Trophoblast cell (in vitro differentiated cells and primary cell): Measurements from ENCODE around the gene RPF1. TPM values are rescaled to one million over a fixed set of nuclear protein-coding genes. Genes with fewer than 3 reads are reported as not detected.

Source experiments
- DNase-seq, 2 donors: peaks; one replicate each; pipeline ENCODE4 v3.0.0-alpha.2; 2016
- H2AFZ ChIP-seq: 2 replicates; pipeline ENCODE4 v1.6.1; 2013; ENCODE audit warnings: low read length, moderate library complexity, mild to moderate bottlenecking; ENCODE audit not compliant: insufficient read depth, poor library complexity
- H2AK5ac ChIP-seq: 2 replicates; pipeline ENCODE4 v1.6.1; 2013; ENCODE audit warnings: mild to moderate bottlenecking, low read length
- H2BK120ac ChIP-seq: 2 replicates; pipeline ENCODE4 v1.6.1; 2013; ENCODE audit warnings: low read length, mild to moderate bottlenecking, moderate library complexity; ENCODE audit not compliant: insufficient read depth, poor library complexity
- H2BK12ac ChIP-seq: 2 replicates; pipeline ENCODE4 v1.6.1; 2013; ENCODE audit warnings: mild to moderate bottlenecking, low read length, moderate library complexity
- H2BK5ac ChIP-seq: 2 replicates; pipeline ENCODE4 v1.6.1; 2013; ENCODE audit warnings: low read length, low read depth, moderate library complexity, mild to moderate bottlenecking; ENCODE audit not compliant: poor library complexity
- H3K14ac ChIP-seq: 2 replicates; pipeline ENCODE4 v1.6.1; 2013; ENCODE audit warnings: mild to moderate bottlenecking, low read length
- H3K18ac ChIP-seq: 2 replicates; pipeline ENCODE4 v1.6.1; 2013; ENCODE audit warnings: mild to moderate bottlenecking, low read length
- H3K23ac ChIP-seq: 2 replicates; pipeline ENCODE4 v1.6.1; 2013; ENCODE audit warnings: low read length
- H3K27ac ChIP-seq: 2 replicates; pipeline ENCODE4 v1.5.1; 2013; ENCODE audit warnings: low read depth, mild to moderate bottlenecking, inconsistent platforms, low read length, moderate library complexity
- H3K27me3 ChIP-seq: 2 replicates; pipeline ENCODE4 v1.6.1; 2013; ENCODE audit warnings: inconsistent platforms, mild to moderate bottlenecking, low read length, moderate library complexity; ENCODE audit not compliant: insufficient read depth
- H3K36me3 ChIP-seq, 2 experiments: 1 replicate in 1 of 2; 2 replicates in 1 of 2; pipeline ENCODE4 v1.6.1; 2013; ENCODE audit warnings: low read length in 2 of 2, mild to moderate bottlenecking in 2 of 2, moderate library complexity in 1 of 2; ENCODE audit not compliant: insufficient read depth in 2 of 2, control insufficient read depth in 1 of 2
- H3K4ac ChIP-seq: 2 replicates; pipeline ENCODE4 v1.6.1; 2013; ENCODE audit warnings: low read depth, mild to moderate bottlenecking, low read length, moderate library complexity
- H3K4me1 ChIP-seq, 2 experiments: 1 replicate in 1 of 2; 2 replicates in 1 of 2; pipeline ENCODE4 v1.6.1; 2013; ENCODE audit warnings: low read length in 2 of 2, mild to moderate bottlenecking in 2 of 2, moderate library complexity in 1 of 2; ENCODE audit not compliant: insufficient read depth in 2 of 2, control insufficient read depth in 1 of 2
- H3K4me2 ChIP-seq: 2 replicates; pipeline ENCODE4 v1.6.1; 2013; ENCODE audit warnings: inconsistent platforms, mild to moderate bottlenecking, low read length, moderate library complexity
- H3K4me3 ChIP-seq: 2 replicates; pipeline ENCODE4 v1.5.1; 2013; ENCODE audit warnings: mild to moderate bottlenecking, low read depth, low read length, inconsistent platforms
- H3K79me1 ChIP-seq: one replicate; pipeline ENCODE4 v1.6.1; 2013; ENCODE audit warnings: low read length
- H3K79me2 ChIP-seq: 2 replicates; pipeline ENCODE4 v1.6.1; 2013; ENCODE audit warnings: low read length, mild to moderate bottlenecking; ENCODE audit not compliant: control insufficient read depth, insufficient read depth, poor library complexity
- H3K9ac ChIP-seq: 2 replicates; pipeline ENCODE4 v1.6.1; 2013; ENCODE audit warnings: mild to moderate bottlenecking, low read length
- H3K9me3 ChIP-seq: 2 replicates; pipeline ENCODE4 v1.6.1; 2013; ENCODE audit warnings: low read depth, mild to moderate bottlenecking, control low read depth, inconsistent platforms, low read length; ENCODE audit not compliant: insufficient read depth
- H4K12ac ChIP-seq: 2 replicates; pipeline ENCODE4 v1.6.1; 2013; ENCODE audit warnings: low read depth, mild to moderate bottlenecking, low read length, moderate library complexity
- H4K8ac ChIP-seq: 2 replicates; pipeline ENCODE4 v1.6.1; 2013; ENCODE audit warnings: low read depth, mild to moderate bottlenecking, low read length, moderate library complexity
- H4K91ac ChIP-seq: one replicate; pipeline ENCODE4 v1.6.1; 2013; ENCODE audit warnings: low read depth, mild to moderate bottlenecking, low read length, moderate library complexity
- WGBS: extraction: QIAGEN DNeasy Blood & Tissue Kit; methylation state at CpG from one replicate; pipeline ENCODE4 v1.1.7; 2013; ENCODE audit warnings: missing lambda C conversion rate; ENCODE audit not compliant: insufficient read length, insufficient coverage; ENCODE audit errors: extremely low coverage; 5-methylcytosine and 5-hydroxymethylcytosine counted together
- polyA plus RNA-seq: library from polyadenylated mRNA; stranded (reverse); fragments of 200-250 nt; gene quantifications from 2 replicates; pipeline ENCODE4 v1.2.3, GENCODE V29; 2013

The RPF1 gene
- 43.8 and 44.8 TPM in 2 replicates for polyA plus RNA-seq

DNA sequence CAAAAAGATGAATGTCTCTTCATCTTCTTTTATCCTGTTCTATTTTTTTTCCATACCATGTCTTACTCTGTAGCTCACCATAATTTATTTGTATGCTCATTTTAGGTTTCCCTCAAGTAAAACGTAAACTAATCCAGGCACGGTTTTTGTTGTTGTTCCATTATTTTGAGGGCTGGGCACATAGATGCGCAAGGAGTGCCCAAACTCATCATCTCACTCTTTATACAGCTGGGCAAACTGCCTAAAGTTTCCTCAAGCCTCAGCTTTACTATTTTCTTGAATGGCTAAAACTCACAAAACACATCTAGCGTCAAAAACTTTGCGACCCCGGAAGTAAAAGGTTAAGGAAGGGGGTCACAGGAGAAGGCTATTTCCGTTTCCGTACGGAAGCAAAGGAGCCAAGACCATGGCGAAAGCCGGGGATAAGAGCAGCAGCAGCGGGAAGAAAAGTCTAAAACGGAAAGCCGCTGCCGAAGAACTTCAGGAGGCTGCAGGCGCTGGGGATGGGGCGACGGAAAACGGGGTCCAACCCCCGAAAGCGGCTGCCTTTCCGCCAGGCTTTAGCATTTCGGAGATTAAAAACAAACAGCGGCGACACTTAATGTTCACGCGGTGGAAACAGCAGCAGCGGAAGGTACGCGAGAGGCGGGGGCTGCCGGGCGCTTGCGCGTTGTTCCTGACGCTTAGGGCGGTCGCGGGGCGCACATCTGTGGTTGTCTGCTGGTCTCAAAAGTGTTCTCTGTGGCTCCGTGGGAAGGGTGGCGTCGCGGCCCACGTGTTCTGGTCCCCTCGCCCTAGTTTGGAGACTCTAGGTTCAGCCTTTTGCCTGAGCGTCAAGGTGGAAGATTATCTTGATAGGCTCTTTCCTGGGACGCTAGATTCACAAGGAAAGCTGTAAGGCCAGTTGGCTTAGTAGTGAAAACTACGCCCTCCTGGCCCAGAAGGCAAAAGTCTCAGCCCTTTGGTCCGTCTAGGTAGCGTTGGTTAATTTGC lies at the start of gene RPF1:
Gene RPF1, plus strand, starts transcription at position 391 of the 993 bp plus-strand sequence. Its CDS starts 16 bp downstream, at position 407.
- Histone ChIP-seq H3K4me2 (peak within 1 kb of the TSS; percentile 84), H3K79me2 (peaks cover 4% of the 10 kb centered on the region), H4K12ac (peak within 1 kb of the TSS; percentile 79), H3K9ac (peak within 1 kb of the TSS; percentile 73), H4K91ac (peak within 1 kb of the TSS; percentile 90), H3K36me3 (peaks cover 2 to 4% of the 10 kb centered on the region in 2 experiments), H3K27ac (peak within 1 kb of the TSS; percentile 14), H3K14ac (peak within 1 kb of the TSS; percentile 64), H3K23ac (no peak within 1 kb of the TSS), H2AK5ac (no peak within 1 kb of the TSS), H2BK5ac (peak within 1 kb of the TSS; percentile 19), H3K18ac (peak within 1 kb of the TSS; percentile 86), H2BK12ac (no peak within 1 kb of the TSS), H2BK120ac (peak within 1 kb of the TSS; percentile 41), H2AFZ (peak within 1 kb of the TSS; percentile 92), H4K8ac (peak within 1 kb of the TSS; percentile 100), H3K27me3 (no peaks in the 10 kb centered on the region), H3K4me3 (peak within 1 kb of the TSS; percentile 83), H3K9me3 (peaks cover 2% of the 10 kb centered on the region), H3K4me1 (peaks cover 0 to 2% of the 10 kb centered on the region in 2 experiments), H3K4ac (peak within 1 kb of the TSS; percentile 86), H3K79me1 (peaks cover 5% of the 10 kb centered on the region)
- WGBS, result no CpG with 5 or more reads among the region's 51 CpGs
- peak; percentile 42 to 78 for DNase-seq

DNA sequence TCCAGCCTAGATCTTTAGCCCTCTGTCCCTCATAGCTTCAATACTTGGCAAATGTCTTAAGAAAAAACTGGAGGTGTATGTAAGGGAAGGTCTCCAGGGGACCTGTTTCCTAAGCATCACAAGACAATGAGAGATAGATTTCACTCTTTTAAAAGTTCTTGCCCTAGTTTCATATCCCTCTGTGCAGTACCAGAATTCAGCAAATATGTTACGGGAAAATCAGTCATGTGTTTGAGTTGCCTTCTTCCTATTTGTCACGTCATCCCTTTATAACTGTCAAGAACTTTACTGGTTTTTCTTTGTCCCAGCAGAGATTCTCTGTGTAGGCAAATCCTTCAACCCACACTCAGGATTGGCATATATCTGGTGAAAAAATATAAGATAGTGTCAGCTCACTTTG lies 48.5 kb upstream of the RPF1 start:
- Histone ChIP-seq H3K79me1 (no peaks in the 10 kb centered on the region), H4K8ac (no peak overlapping the region), H3K4me2 (no peak overlapping the region), H3K79me2 (no peaks in the 10 kb centered on the region), H3K18ac (no peak overlapping the region), H2AFZ (no peak overlapping the region), H3K14ac (no peak overlapping the region), H4K91ac (no peak overlapping the region), H3K9ac (no peak overlapping the region), H3K27me3 (no peaks in the 10 kb centered on the region), H3K36me3 (no peaks in the 10 kb centered on the region), H2BK5ac (no peak overlapping the region), H3K4me3 (no peak overlapping the region), H3K4ac (no peak overlapping the region), H3K9me3 (no peaks in the 10 kb centered on the region), H2BK120ac (no peak overlapping the region), H4K12ac (no peak overlapping the region), H2BK12ac (no peak overlapping the region), H2AK5ac (no peak overlapping the region), H3K4me1 (peaks cover 0 to 2% of the 10 kb centered on the region in 2 experiments), H3K27ac (no peak overlapping the region), H3K23ac (no peak overlapping the region)
- DNase-seq, result no peak
- no CpG with 5 or more reads among the region's 2 CpGs for WGBS

GRCh38 chr1:84433258-84434080 lies 45.6 kb upstream of the RPF1 start:
- Histone ChIP-seq H3K9me3 (no peaks in the 10 kb centered on the region), H3K14ac (no peak overlapping the region), H2BK12ac (no peak overlapping the region), H3K4me3 (no peak overlapping the region), H3K4ac (no peak overlapping the region), H3K27ac (no peak overlapping the region), H2BK5ac (no peak overlapping the region), H3K23ac (no peak overlapping the region), H3K79me2 (no peaks in the 10 kb centered on the region), H3K36me3 (no peaks in the 10 kb centered on the region), H2AFZ (no peak overlapping the region), H4K12ac (no peak overlapping the region), H3K4me2 (no peak overlapping the region), H2BK120ac (no peak overlapping the region), H3K9ac (no peak overlapping the region), H3K4me1 (no peaks in the 10 kb centered on the region), H4K8ac (no peak overlapping the region), H3K18ac (no peak overlapping the region), H3K27me3 (no peaks in the 10 kb centered on the region), H3K79me1 (no peaks in the 10 kb centered on the region), H2AK5ac (no peak overlapping the region), H4K91ac (no peak overlapping the region)
- no CpG with 5 or more reads among the region's 11 CpGs for WGBS
- DNase-seq, result peak; percentile 54 to 81

- H2BK12ac ChIP-seq, result no peak overlapping the region
- H3K27ac ChIP-seq, result no peak overlapping the region
- H2AFZ ChIP-seq, result no peak overlapping the region
- H3K14ac ChIP-seq, result no peak overlapping the region
- no peak overlapping the region for H2BK5ac ChIP-seq
- no peak overlapping the region for H2AK5ac ChIP-seq
- no peak overlapping the region for H4K12ac ChIP-seq
- no peak overlapping the region for H3K9ac ChIP-seq
- H3K9me3 ChIP-seq, result no peaks in the 10 kb centered on the region
- no CpG with 5 or more reads among the region's 6 CpGs for WGBS
- no peak for DNase-seq
- H3K23ac ChIP-seq, result no peak overlapping the region
- no peak overlapping the region for H4K8ac ChIP-seq
- no peaks in the 10 kb centered on the region for H3K79me2 ChIP-seq
- H3K4ac ChIP-seq, result no peak overlapping the region
- H3K36me3 ChIP-seq, result no peaks in the 10 kb centered on the region
- no peaks in the 10 kb centered on the region for H3K27me3 ChIP-seq
- peak overlapping the region; percentile 14 for H4K91ac ChIP-seq
- no peak overlapping the region for H3K18ac ChIP-seq
- H3K4me1 ChIP-seq, result no peaks in the 10 kb centered on the region
- H3K4me2 ChIP-seq, result no peak overlapping the region
- no peak overlapping the region for H3K4me3 ChIP-seq
- H3K79me1 ChIP-seq, result no peaks in the 10 kb centered on the region
- no peak overlapping the region for H2BK120ac ChIP-seq
Measured at GRCh38 chr1:84434081-84434769, 44.8 kb upstream of the RPF1 start.
